ENCODE measurements around the gene PLXNB3.

- no peak for TF ChIP-seq CTCF (IDR thresholded peaks at IDR 0.05)
- no peak for TF ChIP-seq EZH2 (IDR thresholded peaks at IDR 0.05)
- TF ChIP-seq EZH2phosphoT487 (IDR thresholded peaks at IDR 0.05): no peak
Measured at GRCh38 chrX:153812220-153812619, 48.2 kb downstream of the PLXNB3 start.
